Calu3 (cell line): ENCODE data around the gene DRAXIN. TPM values are rescaled to one million over a fixed set of nuclear protein-coding genes. Genes with fewer than 3 reads are reported as not detected.

Experiments
- BruUV-seq: library from RNA; stranded (reverse); fragments of 400-500 nt; replicated peaks from 2 replicates; lab custom pipeline; 2021; lab: Mats Ljungman, UMichigan
- CTCF ChIA-PET: fragments of 300-600 bp; sonication (Branson Sonifier 250); formaldehyde crosslinking; loops from one replicate; lab custom pipeline; 2022; ENCODE audit warnings: antibody characterized with exemption; lab: Charles Lee
- DNase-seq: peaks from one replicate; pipeline ENCODE4 v3.0.0; 2022
- H3K27ac Mint-ChIP-seq: one replicate; pipeline ENCODE4 v1.8.0; 2022; ENCODE audit warnings: mixed read lengths; ENCODE audit not compliant: unreplicated experiment
- H3K27me3 Mint-ChIP-seq: one replicate; pipeline ENCODE4 v1.8.0; 2022; ENCODE audit warnings: mixed read lengths; ENCODE audit not compliant: unreplicated experiment
- H3K36me3 Mint-ChIP-seq: one replicate; pipeline ENCODE4 v1.8.0; 2022; ENCODE audit warnings: mild to moderate bottlenecking, moderate library complexity, mixed read lengths; ENCODE audit not compliant: insufficient read depth, unreplicated experiment
- H3K4me1 Mint-ChIP-seq: one replicate; pipeline ENCODE4 v1.8.0; 2022; ENCODE audit warnings: mild to moderate bottlenecking, low read depth, mixed read lengths; ENCODE audit not compliant: unreplicated experiment
- H3K4me3 Mint-ChIP-seq: one replicate; pipeline ENCODE4 v1.8.0; 2022; ENCODE audit warnings: mild to moderate bottlenecking, low read depth, moderate library complexity, mixed read lengths; ENCODE audit not compliant: unreplicated experiment
- H3K9me3 Mint-ChIP-seq: one replicate; pipeline ENCODE4 v1.8.0; 2022; ENCODE audit warnings: low read depth, mixed read lengths; ENCODE audit not compliant: unreplicated experiment
- CTCF ChIP-seq: fragments of 200-600 bp; IDR thresholded peaks from one replicate; pipeline ENCODE4 v1.8.0; 2022; ENCODE audit warnings: antibody characterized with exemption; ENCODE audit not compliant: unreplicated experiment
- intact Hi-C: fragments of 100-400 bp; cut with micrococcal nuclease; formaldehyde crosslinking; loops from one replicate; pipeline ENCODE4 v1.10.0; 2022; ENCODE audit not compliant: unreplicated experiment
- total RNA-seq: library from RNA; stranded (reverse); gene quantifications from 2 replicates; pipeline ENCODE4 v1.2.3, GENCODE V29; 2022

The DRAXIN gene
- total RNA-seq, 1 experiment from 2014 or later, result not detected

GRCh38 chr1:11650331-11650991 lies 41.0 kb upstream of the DRAXIN start:
- Mint-ChIP-seq H3K27ac (no peak overlapping the region), H3K4me1 (peaks cover 9% of the 10 kb centered on the region), H3K4me3 (peak overlapping the region; percentile 63), H3K9me3 (no peaks in the 10 kb centered on the region), H3K36me3 (peaks cover 8% of the 10 kb centered on the region), H3K27me3 (peaks cover 28% of the 10 kb centered on the region)
- intact Hi-C loops, result loop anchor here (5.0 kb wide), 1 partner anchor 67 kb away; no protein-coding TSS in a partner anchor
- BruUV-seq, result no TSS peak
- CTCF ChIA-PET, result interaction anchor here (0.6 to 2.1 kb wide), 6 partner anchors 13 to 257 kb away, joined by 3 to 18 read pairs (median 4); partner anchors contain the start of gene FBXO6
- peak; percentile 79 for DNase-seq
- TF ChIP-seq CTCF, result peak; percentile 63

- Mint-ChIP-seq H3K4me1 (peaks cover 9% of the 10 kb centered on the region), H3K4me3 (peak overlapping the region; percentile 63), H3K36me3 (peaks cover 8% of the 10 kb centered on the region), H3K27me3 (peaks cover 28% of the 10 kb centered on the region), H3K9me3 (no peaks in the 10 kb centered on the region), H3K27ac (no peak overlapping the region)
- BruUV-seq, result no TSS peak
- no peak for DNase-seq
- CTCF ChIA-PET, result interaction anchor here (0.9 to 2.1 kb wide), 4 partner anchors 13 to 69 kb away, joined by 4 to 18 read pairs (median 6); partner anchors contain the start of gene FBXO6
- intact Hi-C loops, result loop anchor here (5.0 kb wide), 1 partner anchor 66 kb away; no protein-coding TSS in a partner anchor
- TF ChIP-seq CTCF, result no peak
These were observed 40.5 kb upstream of the DRAXIN start for GRCh38 chr1:11651017-11651416.

GRCh38 chr1:11652203-11652780 lies 39.2 kb upstream of the DRAXIN start:
- intact Hi-C loops, result loop anchor here (5.0 kb wide), 1 partner anchor 65 kb away; no protein-coding TSS in a partner anchor
- TF ChIP-seq CTCF, result no peak
- H3K27ac Mint-ChIP-seq, result no peak overlapping the region
- H3K36me3 Mint-ChIP-seq, result peaks cover 8% of the 10 kb centered on the region
- no peaks in the 10 kb centered on the region for H3K9me3 Mint-ChIP-seq
- CTCF ChIA-PET, result no interaction called here
- BruUV-seq, result no TSS peak
- DNase-seq, result no peak
- peaks cover 28% of the 10 kb centered on the region for H3K27me3 Mint-ChIP-seq
- H3K4me3 Mint-ChIP-seq, result no peak overlapping the region
- H3K4me1 Mint-ChIP-seq, result peaks cover 9% of the 10 kb centered on the region

- intact Hi-C loops, result loop anchor here (5.0 kb wide), 1 partner anchor 64 kb away; no protein-coding TSS in a partner anchor
- peak; percentile 31 for DNase-seq
- peak overlapping the region; percentile 58 for H3K4me3 Mint-ChIP-seq
- no TSS peak for BruUV-seq
- H3K27me3 Mint-ChIP-seq, result peaks cover 28% of the 10 kb centered on the region
- H3K4me1 Mint-ChIP-seq, result peaks cover 9% of the 10 kb centered on the region
- CTCF ChIA-PET, result interaction anchor here (0.6 kb wide), 1 partner anchor 70 kb away, joined by 3 read pairs; no protein-coding TSS in a partner anchor
- H3K27ac Mint-ChIP-seq, result no peak overlapping the region
- no peak for TF ChIP-seq CTCF
- H3K36me3 Mint-ChIP-seq, result peaks cover 13% of the 10 kb centered on the region
- no peaks in the 10 kb centered on the region for H3K9me3 Mint-ChIP-seq
These were observed 38.2 kb upstream of the DRAXIN start for GRCh38 chr1:11653101-11653860.
